Memory B cell (primary cell): ENCODE measurements around the gene RPL22.
A peak's percentile ranks its signal among the peaks of the same experiment; 100 is the strongest.

Source experiments
- ATAC-seq: fragments of 150-1000 bp; cut with Tn5 transposase; 2 replicates; pipeline ENCODE4 v1.10.0; 2021; ENCODE audit warnings: low read depth, mild to moderate bottlenecking, moderate library complexity
- DNase-seq, 2 donors: peaks; one replicate each; pipeline ENCODE4 v3.0.0; 2022; ENCODE audit warnings: low spot score in 2 of 2
- H3K27ac Mint-ChIP-seq: one replicate; pipeline ENCODE4 v1.8.0; 2022; ENCODE audit warnings: mild to moderate bottlenecking, moderate library complexity, mixed read lengths
- H3K27me3 Mint-ChIP-seq: one replicate; pipeline ENCODE4 v1.8.0; 2022; ENCODE audit warnings: mixed read lengths
- H3K36me3 Mint-ChIP-seq: one replicate; pipeline ENCODE4 v1.8.0; 2022; ENCODE audit warnings: mild to moderate bottlenecking, mixed read lengths
- H3K4me1 Mint-ChIP-seq: one replicate; pipeline ENCODE4 v1.8.0; 2022; ENCODE audit warnings: mixed read lengths
- H3K4me3 Mint-ChIP-seq: one replicate; pipeline ENCODE4 v1.8.0; 2022; ENCODE audit warnings: mild to moderate bottlenecking, moderate library complexity, mixed read lengths
- H3K9me3 Mint-ChIP-seq: one replicate; pipeline ENCODE4 v1.8.0; 2022; ENCODE audit warnings: mixed read lengths

The RPL22 gene

GRCh38 chr1:6199298-6200187 lies at the start of gene RPL22:
Gene RPL22, minus strand, starts transcription at chr1:6199595. Its CDS starts 22 bp downstream, at chr1:6199573.
- Mint-ChIP-seq H3K27ac (peak within 1 kb of the TSS; percentile 95), H3K4me3 (peak within 1 kb of the TSS; percentile 95), H3K36me3 (peaks cover 17% of the 10 kb centered on the region), H3K4me1 (peaks cover 27% of the 10 kb centered on the region), H3K9me3 (peaks cover 2% of the 10 kb centered on the region), H3K27me3 (peaks cover 1% of the 10 kb centered on the region)
- ATAC-seq = peak; percentile 95
- DNase-seq = peak; percentile 84 to 92

GRCh38 chr1:6248161-6248776 lies 48.9 kb upstream of the RPL22 start:
- no peak for DNase-seq
- Mint-ChIP-seq H3K36me3 (no peaks in the 10 kb centered on the region), H3K9me3 (no peaks in the 10 kb centered on the region), H3K27me3 (peaks cover 29% of the 10 kb centered on the region), H3K4me1 (peaks cover 3% of the 10 kb centered on the region), H3K4me3 (no peak overlapping the region), H3K27ac (no peak overlapping the region)
- ATAC-seq = no peak

GRCh38 chr1:6247651-6248050 lies 48.3 kb upstream of the RPL22 start:
- no peaks in the 10 kb centered on the region for H3K36me3 Mint-ChIP-seq
- ATAC-seq (no peak), DNase-seq (no peak)
- no peak overlapping the region for H3K27ac Mint-ChIP-seq
- peaks cover 32% of the 10 kb centered on the region for H3K27me3 Mint-ChIP-seq
- H3K4me3 Mint-ChIP-seq = no peak overlapping the region
- no peaks in the 10 kb centered on the region for H3K9me3 Mint-ChIP-seq
- peaks cover 3% of the 10 kb centered on the region for H3K4me1 Mint-ChIP-seq

- peak overlapping the region; percentile 60 for H3K27ac Mint-ChIP-seq
- peak overlapping the region; percentile 57 for H3K4me3 Mint-ChIP-seq
- ATAC-seq (peak; percentile 73), DNase-seq (peak; percentile 74 to 79)
- no peaks in the 10 kb centered on the region for H3K36me3 Mint-ChIP-seq
- peaks cover 4% of the 10 kb centered on the region for H3K4me1 Mint-ChIP-seq
- no peaks in the 10 kb centered on the region for H3K9me3 Mint-ChIP-seq
- peaks cover 33% of the 10 kb centered on the region for H3K27me3 Mint-ChIP-seq
These were observed 47.4 kb upstream of the RPL22 start for GRCh38 chr1:6246497-6247467.

- Mint-ChIP-seq H3K4me3 (no peak overlapping the region), H3K4me1 (peaks cover 10% of the 10 kb centered on the region), H3K36me3 (no peaks in the 10 kb centered on the region), H3K27ac (no peak overlapping the region), H3K9me3 (no peaks in the 10 kb centered on the region), H3K27me3 (peaks cover 36% of the 10 kb centered on the region)
- ATAC-seq = no peak
- no peak for DNase-seq
These were observed 46.6 kb upstream of the RPL22 start for GRCh38 chr1:6245869-6246496.

- ATAC-seq = peak; percentile 70
- peak; percentile 78 to 82 for DNase-seq
- Mint-ChIP-seq H3K27ac (no peak overlapping the region), H3K4me1 (peaks cover 10% of the 10 kb centered on the region), H3K9me3 (no peaks in the 10 kb centered on the region), H3K27me3 (peaks cover 33% of the 10 kb centered on the region), H3K36me3 (no peaks in the 10 kb centered on the region), H3K4me3 (no peak overlapping the region)
These were observed 45.9 kb upstream of the RPL22 start for GRCh38 chr1:6245086-6245868.

GRCh38 chr1:6244401-6245049 lies 45.1 kb upstream of the RPL22 start:
- H3K27ac Mint-ChIP-seq = no peak overlapping the region
- peaks cover 10% of the 10 kb centered on the region for H3K4me1 Mint-ChIP-seq
- DNase-seq (no peak), ATAC-seq (no peak)
- H3K36me3 Mint-ChIP-seq = no peaks in the 10 kb centered on the region
- H3K4me3 Mint-ChIP-seq = no peak overlapping the region
- no peaks in the 10 kb centered on the region for H3K9me3 Mint-ChIP-seq
- H3K27me3 Mint-ChIP-seq = peaks cover 30% of the 10 kb centered on the region

- Mint-ChIP-seq H3K27ac (no peak within 1 kb of the TSS), H3K27me3 (peaks cover 34% of the 10 kb centered on the region), H3K9me3 (no peaks in the 10 kb centered on the region), H3K4me3 (no peak within 1 kb of the TSS), H3K4me1 (peaks cover 10% of the 10 kb centered on the region), H3K36me3 (no peaks in the 10 kb centered on the region)
- no peak for ATAC-seq
- DNase-seq = no peak
These were observed 44.6 kb upstream of the RPL22 start, which contains the start of gene HES3 for GRCh38 chr1:6243993-6244392. Gene HES3, plus strand, starts transcription at chr1:6244179. Its CDS starts 187 bp downstream, at chr1:6244366.

GRCh38 chr1:6243053-6243834 lies 43.8 kb upstream of the RPL22 start:
- DNase-seq (no peak), ATAC-seq (no peak)
- H3K36me3 Mint-ChIP-seq = no peaks in the 10 kb centered on the region
- H3K9me3 Mint-ChIP-seq = no peaks in the 10 kb centered on the region
- H3K27ac Mint-ChIP-seq = no peak overlapping the region
- peaks cover 10% of the 10 kb centered on the region for H3K4me1 Mint-ChIP-seq
- H3K27me3 Mint-ChIP-seq = peaks cover 30% of the 10 kb centered on the region
- H3K4me3 Mint-ChIP-seq = no peak overlapping the region

- H3K27ac Mint-ChIP-seq = peak overlapping the region; percentile 12
- no peak for ATAC-seq
These were observed 42.7 kb upstream of the RPL22 start for GRCh38 chr1:6241887-6242740.

More at GRCh38 chr1:6241887-6242740, 42.7 kb upstream of the RPL22 start:
- no peak for DNase-seq
- Mint-ChIP-seq H3K9me3 (no peaks in the 10 kb centered on the region), H3K27me3 (peaks cover 26% of the 10 kb centered on the region), H3K4me3 (no peak overlapping the region), H3K36me3 (no peaks in the 10 kb centered on the region), H3K4me1 (peaks cover 10% of the 10 kb centered on the region)
